ENCODE data around the gene ZNF521.

ZNF521 gene

GRCh38 chr18:25247725-25248124, 104.2 kb downstream of the ZNF521 start:
- DNase-seq, result no peak

DNA sequence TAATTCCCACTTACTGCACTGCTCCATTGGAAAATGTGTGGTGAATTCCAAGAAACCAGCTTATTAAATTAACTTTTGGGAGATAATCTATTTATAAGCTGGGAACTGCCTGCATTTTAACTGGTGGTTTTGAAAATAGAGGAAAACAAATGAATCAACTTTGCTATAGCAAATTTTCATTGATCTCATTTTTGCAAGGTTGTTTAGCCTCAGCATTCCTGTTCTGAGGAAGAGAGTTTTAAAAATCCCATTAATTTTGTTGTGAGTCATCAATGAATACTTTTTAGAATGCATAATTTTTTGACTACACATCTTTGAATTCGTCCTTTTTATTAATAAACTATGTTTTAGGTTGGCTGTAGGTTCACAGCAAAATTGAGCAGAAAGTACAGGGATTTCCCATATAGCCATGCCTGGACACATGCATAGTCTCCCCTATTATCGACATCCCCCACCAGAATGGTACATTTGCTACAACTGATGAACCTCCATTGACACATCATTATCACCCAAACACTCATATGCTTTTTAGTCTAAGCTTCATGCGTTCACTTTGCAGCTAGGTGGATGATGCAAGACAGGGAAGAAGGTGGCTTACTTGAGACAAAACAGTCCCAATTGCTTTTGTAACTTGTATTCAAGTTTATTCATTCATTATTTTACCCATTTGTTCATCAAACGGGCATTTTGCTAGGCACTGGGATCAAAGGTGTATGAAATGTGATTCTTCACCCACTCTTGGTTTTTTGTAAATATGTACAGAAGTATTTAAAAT, 106.9 kb downstream of the ZNF521 start:
- DNase-seq, result no peak

DNA sequence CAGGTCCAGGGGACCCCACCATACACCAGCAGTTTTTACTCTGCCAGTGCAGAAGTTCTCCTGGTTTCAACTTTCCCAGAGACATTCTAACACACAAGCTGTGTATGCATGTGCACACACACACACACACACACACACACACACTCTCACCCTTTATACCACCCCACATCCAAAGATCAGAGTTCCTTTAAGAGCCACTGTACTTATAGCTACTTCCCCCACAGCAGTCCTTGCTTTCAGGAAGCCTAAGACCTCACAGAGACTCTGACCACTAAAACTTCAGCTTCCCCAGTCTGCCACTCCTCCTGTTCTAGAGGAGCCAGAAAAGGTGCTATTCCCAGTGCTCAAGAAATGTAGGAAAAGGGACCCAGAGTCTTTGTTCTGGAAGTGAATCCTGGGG, 107.8 kb downstream of the ZNF521 start:
- no peak for DNase-seq

GRCh38 chr18:25243754-25244153, 108.2 kb downstream of the ZNF521 start:
- DNase-seq, result no peak

- DNase-seq, result no peak
Measured at GRCh38 chr18:25243257-25243656, 108.7 kb downstream of the ZNF521 start.

DNA sequence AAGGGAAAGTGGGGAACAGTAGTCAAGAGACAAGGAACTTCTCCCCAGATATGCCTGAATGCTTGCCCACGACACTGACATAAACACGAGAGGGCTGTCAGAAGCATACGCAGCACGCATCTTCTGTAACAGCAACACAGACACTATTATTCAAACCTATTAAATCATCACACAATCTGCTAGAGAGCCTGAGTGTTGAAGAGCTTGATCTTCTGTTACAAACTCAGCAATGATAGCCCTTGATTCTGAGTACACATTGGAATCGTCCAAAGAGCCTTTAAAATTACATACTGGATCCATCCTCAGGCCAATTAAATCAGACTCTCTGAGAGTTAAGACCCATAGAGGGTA, 111.6 kb downstream of the ZNF521 start:
- DNase-seq, result no peak

GRCh38 chr18:25239581-25240419, 112.2 kb downstream of the ZNF521 start:
- no peak for DNase-seq

DNA sequence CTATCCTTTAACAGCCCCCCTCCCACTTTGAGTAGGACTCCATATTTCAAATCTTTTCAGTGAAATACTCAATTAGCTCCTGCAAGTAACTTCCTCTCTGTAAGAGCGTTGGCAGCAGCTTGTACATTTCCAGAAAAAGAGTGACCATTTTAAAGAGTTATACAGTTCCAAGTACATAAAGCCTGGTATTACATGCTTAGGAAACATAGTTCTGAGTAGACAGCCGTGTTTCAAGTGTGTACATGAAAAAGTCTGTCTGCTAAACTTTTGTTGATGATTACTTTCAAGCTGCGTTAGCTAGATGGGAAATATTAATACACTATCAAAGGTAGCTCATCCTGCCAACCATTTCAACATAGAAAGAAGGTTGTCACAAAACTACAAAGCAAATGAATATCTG, 112.8 kb downstream of the ZNF521 start:
- DNase-seq, result no peak

GRCh38 chr18:25237571-25238267, 114.2 kb downstream of the ZNF521 start:
- DNase-seq, result no peak

DNA sequence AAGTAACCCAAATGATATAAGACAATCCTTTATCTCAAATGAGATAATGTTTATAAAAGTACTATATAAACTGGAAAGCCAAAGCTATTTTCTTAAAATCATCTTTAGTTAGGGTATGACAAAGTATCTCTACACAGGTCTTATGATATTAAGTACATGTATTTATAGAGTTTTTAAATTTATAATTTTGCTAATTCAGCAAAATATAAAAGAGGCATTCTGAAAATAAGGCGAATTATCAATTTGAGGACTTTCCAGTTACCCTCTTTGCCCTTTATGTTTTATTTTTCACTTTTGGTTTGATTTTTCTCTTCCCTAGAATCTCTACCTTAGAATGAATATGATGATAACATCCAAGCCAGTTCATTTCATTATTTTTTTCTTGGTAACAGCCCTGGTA, 115.2 kb downstream of the ZNF521 start:
- no peak for DNase-seq

DNA sequence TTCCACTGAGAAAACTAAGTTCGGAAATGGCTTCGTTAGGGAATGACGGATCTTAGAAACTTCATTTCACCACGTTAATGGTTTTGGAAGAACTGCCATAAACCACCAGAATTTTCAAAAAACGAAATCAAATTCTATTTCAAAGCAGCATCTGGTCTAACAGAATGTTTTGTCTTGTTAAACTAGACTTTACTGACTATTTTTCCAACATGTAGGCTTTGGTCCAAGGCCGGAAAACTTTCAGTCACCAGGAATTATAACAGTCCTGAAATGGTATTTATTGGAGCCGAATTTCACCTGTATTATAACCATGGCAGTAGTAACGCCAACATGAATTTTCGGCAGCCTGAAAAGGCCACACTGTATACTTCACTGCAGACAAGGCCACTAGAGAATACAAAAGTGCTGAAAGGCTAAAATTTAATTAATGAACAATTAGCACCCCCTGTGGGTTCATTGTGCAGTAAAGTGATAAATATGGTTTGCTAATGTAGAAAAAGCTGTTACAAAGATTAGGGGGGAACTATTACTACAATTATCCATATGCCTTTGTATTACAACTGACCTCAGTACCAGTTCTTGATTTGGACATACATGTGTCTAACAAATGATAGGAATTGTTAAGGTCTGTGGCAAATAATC, 116.4 kb downstream of the ZNF521 start:
- DNase-seq, result no peak

- DNase-seq, result no peak
Measured at GRCh38 chr18:25234740-25235345, 117.1 kb downstream of the ZNF521 start.

DNA sequence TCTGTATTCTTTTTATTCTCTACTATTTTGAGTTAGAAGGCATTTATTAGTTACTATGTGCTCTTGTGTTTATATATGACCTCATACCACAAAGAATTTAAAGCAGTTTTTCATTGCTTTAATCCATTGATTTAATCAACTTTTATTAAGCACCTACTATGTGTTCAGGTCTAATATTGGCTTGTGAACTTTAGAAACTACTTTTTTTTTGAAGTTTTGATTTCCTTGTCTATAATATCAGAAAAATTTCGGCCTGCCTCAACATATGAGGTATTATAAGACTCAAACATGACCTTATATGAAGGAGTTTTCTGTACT, 117.7 kb downstream of the ZNF521 start:
- DNase-seq, result no peak

DNA sequence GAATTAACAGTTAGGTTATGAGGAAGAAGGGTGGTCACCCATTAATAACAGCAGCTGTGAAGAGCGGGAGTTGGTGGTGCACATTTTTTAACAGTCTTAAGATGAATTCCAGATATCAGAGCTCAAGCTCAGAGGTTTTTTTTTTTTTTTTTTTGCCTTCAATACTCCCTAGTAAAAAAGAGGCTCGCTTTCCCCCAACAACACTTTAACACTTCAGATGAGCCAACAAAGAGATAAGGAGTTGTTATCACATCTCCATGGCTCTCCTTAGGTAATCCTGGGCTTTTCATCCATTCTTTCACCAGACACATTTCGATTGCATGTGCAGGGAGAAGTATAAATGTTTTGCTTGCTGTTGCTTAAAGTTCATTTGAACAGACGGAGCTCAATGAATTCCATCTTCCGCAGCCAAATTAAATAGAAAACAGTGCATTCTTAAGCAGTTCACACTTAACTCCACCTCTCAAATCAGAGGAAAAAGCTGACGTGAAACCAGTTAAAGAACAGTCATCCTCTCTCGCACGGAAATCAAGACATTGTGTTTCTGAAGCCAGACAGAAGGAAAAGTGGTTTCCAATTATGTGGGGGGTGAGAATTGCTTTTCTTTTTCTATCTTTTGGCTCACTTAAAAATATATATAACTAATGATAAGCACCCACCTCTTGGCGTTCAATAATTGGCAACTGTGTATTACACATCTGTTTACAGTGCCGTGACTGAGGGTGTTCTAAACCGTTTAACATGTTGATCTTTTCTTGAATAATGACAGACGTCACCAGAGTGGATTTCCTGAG, 118.2 kb downstream of the ZNF521 start:
- DNase-seq, result no peak

GRCh38 chr18:25231327-25231691, 120.7 kb downstream of the ZNF521 start:
- no peak for DNase-seq

DNA sequence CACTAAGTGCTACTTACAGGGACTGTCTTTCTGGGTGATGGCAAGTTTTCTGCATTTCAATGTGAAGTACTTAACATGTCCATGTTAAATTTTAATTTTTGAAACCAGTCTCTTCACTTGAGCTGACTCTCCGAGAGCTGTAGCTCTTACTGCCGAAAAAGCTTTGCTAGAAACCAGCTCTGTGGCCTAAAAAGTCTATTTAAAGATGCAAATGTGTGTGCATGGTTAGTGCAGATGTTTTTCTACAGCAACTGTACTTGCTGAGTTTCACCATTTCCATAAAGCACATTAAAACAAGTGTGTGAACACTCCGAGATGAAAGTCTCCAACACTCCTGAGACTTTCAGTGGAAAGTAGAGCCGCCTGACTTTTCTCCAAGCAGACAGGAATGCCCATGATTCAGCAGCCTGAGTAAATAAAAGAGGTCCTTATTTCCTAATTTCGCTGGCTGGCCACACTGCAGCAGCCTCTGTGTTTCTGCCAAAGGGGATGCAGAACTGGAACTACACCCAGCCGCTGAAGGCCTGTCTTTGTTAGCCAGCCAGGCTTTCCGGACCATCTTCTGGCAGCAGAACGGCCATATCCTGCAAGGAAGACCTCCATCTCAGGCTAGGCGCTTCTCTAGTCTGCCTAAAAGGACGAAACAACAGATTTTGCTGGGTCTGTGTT, 121.2 kb downstream of the ZNF521 start:
- no peak for DNase-seq

- DNase-seq, result no peak
Measured at GRCh38 chr18:25229920-25230319, 122.0 kb downstream of the ZNF521 start.

- no peak for DNase-seq
Measured at GRCh38 chr18:25229081-25229480, 122.9 kb downstream of the ZNF521 start.

DNA sequence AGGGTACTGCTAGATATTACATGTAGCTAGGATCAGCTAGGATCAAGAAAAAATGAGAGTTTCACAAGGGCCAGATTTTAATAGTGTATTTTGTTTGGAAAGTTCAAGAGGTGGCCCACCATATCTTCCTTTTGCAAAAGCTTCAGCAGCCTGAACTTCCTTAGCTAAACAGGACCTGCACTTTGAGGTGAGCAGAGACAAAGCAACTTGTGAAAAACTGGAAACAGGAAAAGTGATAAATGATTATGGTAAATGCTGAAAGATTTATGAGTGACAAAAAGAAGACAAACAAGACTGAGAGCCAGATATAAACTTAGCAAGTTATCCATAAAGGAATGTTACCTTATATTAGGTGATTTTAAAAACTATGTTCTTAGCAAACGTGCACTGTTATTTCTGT, 123.6 kb downstream of the ZNF521 start:
- DNase-seq, result no peak

DNA sequence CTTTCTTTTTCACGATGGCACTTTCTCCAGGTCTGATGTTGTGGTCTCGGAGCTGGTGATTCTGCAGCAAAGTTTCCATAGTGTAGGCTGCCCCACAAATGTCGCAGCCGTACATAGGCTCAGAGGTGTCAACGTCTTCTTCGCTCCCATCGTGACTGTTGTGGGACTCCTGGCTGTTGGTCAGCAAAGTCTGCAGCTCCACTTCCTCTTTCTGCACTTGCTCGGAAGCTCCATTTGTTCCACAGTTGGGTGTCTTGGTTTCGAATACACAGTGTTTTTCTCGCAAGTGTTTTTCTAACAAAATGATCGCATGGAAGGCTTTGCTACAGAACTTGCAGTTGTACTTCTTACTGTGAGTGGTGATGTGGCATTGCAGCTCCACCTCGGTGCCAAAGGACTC, 126.8 kb downstream of the ZNF521 start:
- DNase-seq, result no peak
